GM20431 (cell line): Measurements from ENCODE around the gene MTHFS.

Source experiments
- in situ Hi-C: fragments of 300-500 bp; cut with MseI, MboI; formaldehyde crosslinking; loops from one replicate; pipeline ENCODE4 v1.15.0; 2020; ENCODE audit warnings: low sequenced_read_pairs; ENCODE audit not compliant: unreplicated experiment

The MTHFS gene

GRCh38 chr15:79826800-79827199, 70.0 kb downstream of the MTHFS start:
- in situ Hi-C loops, result no loop called here

GRCh38 chr15:79824136-79824701, 72.6 kb downstream of the MTHFS start:
- in situ Hi-C loops, result no loop called here

- in situ Hi-C loops, result no loop called here
These were observed 76.0 kb downstream of the MTHFS start for GRCh38 chr15:79820820-79821219.

- in situ Hi-C loops, result no loop called here
These were observed 76.6 kb downstream of the MTHFS start for GRCh38 chr15:79820176-79820575.

DNA sequence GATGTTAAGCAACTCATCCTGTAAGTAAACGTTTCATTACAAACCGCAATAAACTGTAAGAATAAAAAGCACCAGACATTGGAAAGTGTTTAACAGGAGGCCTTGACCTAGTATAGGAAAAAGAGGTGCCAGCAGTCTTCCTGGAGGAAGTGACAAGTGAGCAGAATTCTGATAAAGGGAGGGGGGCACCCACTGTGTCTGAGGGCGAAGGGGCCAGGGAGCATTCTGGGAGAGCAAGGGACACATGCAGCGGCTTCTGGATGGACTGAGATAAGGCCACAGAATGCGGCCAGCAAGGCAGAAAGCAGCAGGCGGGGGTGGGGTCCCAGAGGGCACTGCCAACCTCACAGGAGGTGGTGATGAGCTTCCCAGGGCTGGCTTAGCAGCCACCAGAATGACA, 80.2 kb downstream of the MTHFS start:
- in situ Hi-C loops, result no loop called here

DNA sequence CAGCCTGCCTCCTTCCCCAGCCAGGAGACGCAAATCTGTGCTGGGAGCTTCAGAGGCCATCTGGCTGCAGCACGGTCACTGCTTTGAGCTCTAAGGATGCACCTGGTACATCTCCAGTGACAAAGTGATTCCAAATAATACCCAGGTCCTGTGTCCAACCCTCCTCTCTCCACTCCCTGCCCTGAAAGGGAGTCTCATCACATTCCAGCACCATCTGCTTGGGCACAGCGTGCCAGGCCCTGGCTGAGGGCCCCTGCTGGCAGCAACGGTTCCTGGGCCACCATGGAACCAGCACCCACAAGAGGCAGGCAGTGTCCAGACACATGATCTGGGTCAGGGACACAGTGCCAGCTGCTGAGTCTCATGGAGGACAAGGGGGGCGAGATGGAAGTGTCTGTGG, 81.3 kb downstream of the MTHFS start:
- in situ Hi-C loops, result no loop called here

DNA sequence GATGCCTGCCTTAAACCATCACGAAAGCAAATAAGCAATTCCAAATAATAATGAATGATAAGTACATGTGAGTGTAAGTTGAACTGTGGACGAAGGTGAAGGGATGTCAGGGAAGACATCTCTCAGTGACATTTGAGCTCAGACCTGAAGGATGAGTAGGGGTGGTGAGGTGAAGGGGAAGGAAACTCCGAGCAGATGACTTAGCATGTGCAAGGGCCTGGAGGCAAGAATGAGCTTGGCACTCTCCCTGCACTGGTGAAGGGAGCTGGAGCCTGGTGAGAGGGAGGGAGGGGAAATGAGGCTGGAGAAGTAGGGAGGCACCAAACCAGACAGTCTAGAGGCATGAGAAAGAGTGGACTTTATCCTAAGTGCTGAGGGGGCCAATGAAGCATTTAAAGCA, 84.3 kb downstream of the MTHFS start:
- in situ Hi-C loops, result no loop called here

GRCh38 chr15:79811406-79812405, 85.1 kb downstream of the MTHFS start:
- in situ Hi-C loops, result no loop called here

GRCh38 chr15:79804838-79805237, 92.0 kb downstream of the MTHFS start:
- in situ Hi-C loops, result no loop called here

DNA sequence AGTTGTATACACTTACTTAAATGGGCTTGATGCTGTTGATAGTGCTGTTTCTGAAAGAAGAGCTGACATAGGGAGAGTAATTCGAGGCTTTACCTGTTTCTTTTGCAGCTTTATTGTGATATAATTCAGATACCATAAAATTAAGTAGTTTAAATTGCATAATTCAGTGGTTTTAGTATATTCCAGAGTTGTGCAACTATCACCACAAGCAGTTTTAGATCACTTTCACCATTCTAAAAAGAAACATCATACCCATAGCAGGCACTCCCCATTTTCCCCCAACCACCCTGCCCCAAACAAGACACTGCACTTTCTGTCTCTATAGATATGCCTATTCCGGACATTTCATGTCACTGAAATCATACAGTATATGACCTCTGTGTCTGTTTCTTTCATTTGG, 98.5 kb downstream of the MTHFS start:
- in situ Hi-C loops, result no loop called here
